Posterior vena cava (tissue), 2 donors: Measurements from ENCODE around the gene FAM210B. TPM values are rescaled to one million over a fixed set of nuclear protein-coding genes. Genes with fewer than 3 reads are reported as not detected.

ENCODE experiments used
- DNase-seq: peaks from one replicate; pipeline ENCODE4 v3.0.0-alpha.2; 2020; ENCODE audit warnings: low spot score
- intact Hi-C, 2 donors: fragments of 100-400 bp; cut with DNase I; formaldehyde crosslinking; loops; one replicate each; pipeline versions ENCODE4 v1.14.1 to v1.14.2; 2022 to 2023
- total RNA-seq, 2 donors: library from RNA; stranded (reverse); fragmentation: NEBNext Ultra II Directional; extraction: Animal tissue kit (Norgen Biotek cat#: 25700); gene quantifications; one replicate each; pipeline ENCODE4 v1.2.1, GENCODE V29; 2021
- donor health status: DM: yes; HTN: yes; CAD: no.
- donor health status: DM: yes; HTN: yes; CAD: no.

The FAM210B gene
- total RNA-seq, 2 donors from 2014 or later = 34.3 to 40.3 TPM

- DNase-seq = peak; percentile 88
- intact Hi-C loops = no loop called here
Measured at GRCh38 chr20:56359212-56360132, 698 bp downstream of the FAM210B start.

GRCh38 chr20:56360133-56360907 is 1.5 kb downstream of the FAM210B start:
- intact Hi-C loops = no loop called here
- DNase-seq = no peak

GRCh38 chr20:56360908-56361205 is 2.1 kb downstream of the FAM210B start:
- no peak for DNase-seq
- intact Hi-C loops = no loop called here

- no peak for DNase-seq
- intact Hi-C loops = no loop called here
Measured at GRCh38 chr20:56361900-56362299, 3.1 kb downstream of the FAM210B start.

GRCh38 chr20:56362833-56363413 is 4.1 kb downstream of the FAM210B start:
- intact Hi-C loops = no loop called here
- no peak for DNase-seq

- intact Hi-C loops = no loop called here
- DNase-seq = no peak
Measured at GRCh38 chr20:56363491-56363890, 4.7 kb downstream of the FAM210B start.

GRCh38 chr20:56368351-56369134 is 9.8 kb downstream of the FAM210B start:
- no peak for DNase-seq
- intact Hi-C loops = no loop called here

- intact Hi-C loops = no loop called here
- DNase-seq = no peak
Measured at GRCh38 chr20:56369179-56369578, 10.4 kb downstream of the FAM210B start.

- no peak for DNase-seq
- intact Hi-C loops = no loop called here
Measured at GRCh38 chr20:56371977-56372376, 13.2 kb downstream of the FAM210B start.

- intact Hi-C loops = no loop called here
- DNase-seq = no peak
Measured at GRCh38 chr20:56372850-56373249, 14.1 kb downstream of the FAM210B start.

GRCh38 chr20:56373942-56374341 is 15.2 kb downstream of the FAM210B start:
- intact Hi-C loops = no loop called here
- DNase-seq = no peak

- DNase-seq = no peak
- intact Hi-C loops = no loop called here
Measured at GRCh38 chr20:56376331-56376730, 17.6 kb downstream of the FAM210B start.

GRCh38 chr20:56378386-56378785 is 19.6 kb downstream of the FAM210B start:
- intact Hi-C loops = no loop called here
- DNase-seq = no peak

- no peak for DNase-seq
- intact Hi-C loops = no loop called here
Measured at GRCh38 chr20:56380375-56380774, 21.6 kb downstream of the FAM210B start.

GRCh38 chr20:56381501-56381900 is 22.7 kb downstream of the FAM210B start:
- intact Hi-C loops = no loop called here

GRCh38 chr20:56382696-56383095 is 23.9 kb downstream of the FAM210B start:
- intact Hi-C loops = no loop called here
- no peak for DNase-seq

More at GRCh38 chr20:56381501-56381900, 22.7 kb downstream of the FAM210B start:
- no peak for DNase-seq

- DNase-seq = no peak
- intact Hi-C loops = no loop called here
Measured at GRCh38 chr20:56383334-56383733, 24.6 kb downstream of the FAM210B start.

- intact Hi-C loops = no loop called here
- DNase-seq = no peak
Measured at GRCh38 chr20:56385130-56385529, 26.4 kb downstream of the FAM210B start.

GRCh38 chr20:56386219-56386618 is 27.4 kb downstream of the FAM210B start:
- DNase-seq = no peak
- intact Hi-C loops = no loop called here

GRCh38 chr20:56388882-56389281 is 30.1 kb downstream of the FAM210B start:
- DNase-seq = no peak
- intact Hi-C loops = no loop called here
